HCT116 (cell line): ENCODE results near the gene SUSD2. TPM values are rescaled to one million over a fixed set of nuclear protein-coding genes. Genes with fewer than 3 reads are reported as not detected.

Experiments used
- ATAC-seq: fragments of 200-7000 bp; cut with Tn5 transposase; 2 replicates; pipeline ENCODE4 v1.9.1; 2020; ENCODE audit warnings: mild to moderate bottlenecking, moderate library complexity
- BruUV-seq: library from RNA; stranded (reverse); fragments of 400-500 nt; replicated peaks from 2 replicates; lab custom pipeline; 2021; lab: Mats Ljungman, UMichigan
- CTCF ChIA-PET: fragments of 300-600 bp; sonication (Branson Sonifier 250); formaldehyde crosslinking; loops from one replicate; lab custom pipeline; 2021; ENCODE audit warnings: antibody characterized with exemption; lab: Charles Lee
- POLR2A ChIA-PET: fragments of 300-600, 350-600 bp; sonication (Branson Sonifier 250); formaldehyde crosslinking; loops from one replicate; lab custom pipeline; 2021; ENCODE audit warnings: antibody characterized with exemption; lab: Charles Lee
- RAD21 ChIA-PET, 2 experiments: fragments of 300-600 bp; sonication (Branson Sonifier 250); formaldehyde crosslinking; loops; one replicate each; lab custom pipeline; 2023; ENCODE audit warnings: low total read pairs in 2 of 2; ENCODE audit not compliant: uncharacterized antibody in 2 of 2, unreplicated experiment in 2 of 2, low non-redundant PET in 1 of 2; lab: Charles Lee
- DNase-seq: peaks from one replicate; pipeline ENCODE4 v3.0.0-alpha.2; 2010; ENCODE audit warnings: low read depth, low spot score
- H2AFZ ChIP-seq: fragments of 200-600 bp; shearing (Covaris generic), sonication (generic); 2 replicates; pipeline ENCODE4 v1.6.1; 2017; ENCODE audit warnings: low read depth, mixed run types, mixed read lengths, antibody characterized with exemption, low read length; ENCODE audit not compliant: poor library complexity, severe bottlenecking
- H3K27ac ChIP-seq: 2 replicates; pipeline ENCODE4 v1.5.1; 2012; ENCODE audit warnings: low read depth, low read length
- H3K27me3 ChIP-seq: fragments of 200-600 bp; sonication (generic); 2 replicates; pipeline ENCODE4 v1.6.1; 2016; ENCODE audit warnings: mixed run types, low read length, mixed read lengths; ENCODE audit not compliant: insufficient read depth
- H3K36me3 ChIP-seq, 2 experiments: fragments of 200-500 bp in 1 of 2; fragments of 200-600 bp in 1 of 2; sonication (Bioruptor generic) in 1 of 2; sonication (generic) in 1 of 2; 2 replicates each; pipeline versions ENCODE4 v1.5.1 to v1.6.1; 2014 to 2016; ENCODE audit warnings: low read length in 2 of 2, inconsistent platforms in 1 of 2, mixed read lengths in 1 of 2, mixed run types in 1 of 2; ENCODE audit not compliant: insufficient read depth in 2 of 2, control insufficient read depth in 1 of 2
- H3K4me1 ChIP-seq, 2 experiments: fragments of 200-600 bp in 1 of 2; sonication (generic) in 1 of 2; 2 replicates each; pipeline versions ENCODE4 v1.5.1 to v1.6.1; 2012 to 2017; ENCODE audit warnings: low read length in 2 of 2, inconsistent platforms in 1 of 2, mild to moderate bottlenecking in 1 of 2, mixed read lengths in 1 of 2, mixed run types in 1 of 2, moderate library complexity in 1 of 2; ENCODE audit not compliant: insufficient read depth in 2 of 2, control insufficient read depth in 1 of 2
- H3K4me2 ChIP-seq: fragments of 200-600 bp; sonication (generic); 2 replicates; pipeline ENCODE4 v1.6.1; 2017; ENCODE audit warnings: mixed run types, low read length, mixed read lengths
- H3K4me3 ChIP-seq, 2 experiments: fragments of 200-600 bp in 1 of 2; sonication (generic) in 1 of 2; replicated peaks in 1 of 2; 2 replicates each; pipeline ENCODE4 v1.5.1; 2011 to 2016; ENCODE audit warnings: low read length in 2 of 2, control low read depth in 1 of 2, low read depth in 1 of 2, mild to moderate bottlenecking in 1 of 2, mixed read lengths in 1 of 2, mixed run types in 1 of 2
- H3K79me2 ChIP-seq: fragments of 200-600 bp; sonication (generic); 2 replicates; pipeline ENCODE4 v1.6.1; 2017; ENCODE audit warnings: mild to moderate bottlenecking, mixed run types, low read length, moderate library complexity, mixed read lengths; ENCODE audit not compliant: insufficient read depth
- H3K9ac ChIP-seq: fragments of 200-600 bp; sonication (generic); 2 replicates; pipeline ENCODE4 v1.6.1; 2016; ENCODE audit warnings: low read length, mixed read lengths
- H3K9me2 ChIP-seq: fragments of 200-600 bp; sonication (generic), shearing (Covaris generic); 2 replicates; pipeline ENCODE4 v1.6.1; 2017; ENCODE audit warnings: mixed run types, mild to moderate bottlenecking, moderate library complexity; ENCODE audit not compliant: insufficient read depth
- H3K9me3 ChIP-seq, 2 experiments: fragments of 200-500 bp in 1 of 2; fragments of 200-600 bp in 1 of 2; sonication (Bioruptor generic) in 1 of 2; sonication (generic) in 1 of 2; 2 replicates each; pipeline ENCODE4 v1.6.1; 2014 to 2017; ENCODE audit warnings: low read length in 2 of 2, mixed read lengths in 2 of 2, inconsistent platforms in 1 of 2, low read depth in 1 of 2, mild to moderate bottlenecking in 1 of 2, mixed run types in 1 of 2, moderate library complexity in 1 of 2; ENCODE audit not compliant: control insufficient read depth in 1 of 2, insufficient read depth in 1 of 2
- H4K20me1 ChIP-seq: fragments of 200-600 bp; sonication (generic), shearing (Covaris generic); 2 replicates; pipeline ENCODE4 v1.6.1; 2017; ENCODE audit warnings: mixed run types, mild to moderate bottlenecking, moderate library complexity; ENCODE audit not compliant: insufficient read depth
- ATF3 ChIP-seq: IDR thresholded peaks from 2 replicates; pipeline ENCODE4 v1.6.1; 2012
- CEBPB ChIP-seq: IDR thresholded peaks from 2 replicates; pipeline ENCODE4 v1.6.1; 2012; ENCODE audit warnings: low read depth
- EGR1 ChIP-seq: IDR thresholded peaks from 2 replicates; pipeline ENCODE4 v1.6.1; 2012; ENCODE audit warnings: low read depth
- EZH2phosphoT487 ChIP-seq: fragments of 200-600 bp; IDR thresholded peaks from 2 replicates; pipeline ENCODE4 v1.6.1; 2018; ENCODE audit warnings: antibody characterized with exemption, borderline replicate concordance
- POLR2A ChIP-seq: IDR thresholded peaks from 2 replicates; pipeline ENCODE4 v1.7.0; 2011; ENCODE audit warnings: borderline replicate concordance; ENCODE audit not compliant: insufficient read depth, insufficient read length; ENCODE audit errors: extremely low read depth
- REST ChIP-seq: IDR thresholded peaks from 2 replicates; pipeline ENCODE4 v1.6.1; 2012; ENCODE audit warnings: low read depth
- SIN3A ChIP-seq: IDR thresholded peaks from 2 replicates; pipeline ENCODE4 v1.6.1; 2012; ENCODE audit warnings: low read depth
- ZBTB33 ChIP-seq: IDR thresholded peaks from 2 replicates; pipeline ENCODE4 v1.6.1; 2011; ENCODE audit warnings: mild to moderate bottlenecking, low read length, moderate library complexity; ENCODE audit not compliant: insufficient replicate concordance; ENCODE audit errors: extremely low read depth
- ZNF274 ChIP-seq: fragments of 200-500 bp; sonication (Bioruptor generic); IDR thresholded peaks from 2 replicates; pipeline ENCODE4 v1.6.1; 2014; ENCODE audit warnings: mild to moderate bottlenecking, low read depth, low read length, inconsistent platforms
- intact Hi-C: fragments of 100-400 bp; cut with micrococcal nuclease; formaldehyde crosslinking; loops from 2 replicates; pipeline ENCODE4 v1.10.0; 2022
- total RNA-seq: library from RNA; stranded (reverse); gene quantifications from one replicate; pipeline ENCODE4 v1.2.1, GENCODE V29; 2021; ENCODE audit not compliant: unreplicated experiment

Gene SUSD2
- total RNA-seq, 1 experiment from 2014 or later, result 6.6 TPM

DNA sequence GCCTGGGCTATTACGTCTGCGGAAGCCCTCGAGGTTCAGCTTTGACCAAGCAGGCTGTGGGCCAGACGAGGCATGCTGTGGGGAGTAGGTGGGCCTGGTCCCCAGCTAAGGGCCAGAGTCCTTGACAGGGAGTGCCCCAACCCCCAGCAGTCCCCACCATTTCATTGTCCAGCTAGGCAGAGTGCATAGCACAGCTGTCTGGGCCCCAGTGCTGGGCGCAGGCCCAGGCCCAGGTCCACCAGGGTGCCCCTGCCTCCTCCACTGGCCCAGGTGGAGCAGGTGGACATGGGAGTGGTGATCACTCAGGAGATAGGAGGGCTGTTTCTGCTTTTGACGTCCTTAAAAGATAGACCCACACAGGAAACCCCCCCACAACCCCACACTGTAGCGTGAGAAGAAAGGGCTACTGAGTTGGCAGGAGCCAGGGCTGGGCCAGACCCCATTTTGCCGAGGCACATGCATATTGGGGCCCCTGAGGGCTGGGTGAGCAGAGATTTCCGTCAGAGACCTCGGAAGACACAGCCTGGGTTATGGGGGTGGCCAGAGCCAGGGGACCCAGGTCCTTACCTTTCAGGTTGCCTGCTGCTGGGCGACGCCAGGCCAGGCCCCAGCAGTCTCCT, 11.7 kb upstream of the SUSD2 start:
- no peak overlapping the region for H2AFZ ChIP-seq
- no TSS peak for BruUV-seq
- no peaks in the 10 kb centered on the region for H3K9me3 ChIP-seq
- ATAC-seq (no peak), DNase-seq (no peak)
- H3K27me3 ChIP-seq, result no peaks in the 10 kb centered on the region
- peaks cover 0 to 13% of the 10 kb centered on the region in 2 experiments; a peak in 3 of 4 replicates for H3K36me3 ChIP-seq
- RAD21 ChIA-PET, result no interaction called here
- H3K9ac ChIP-seq, result no peak overlapping the region
- no peaks in the 10 kb centered on the region for H3K9me2 ChIP-seq
- no peaks in the 10 kb centered on the region for H4K20me1 ChIP-seq
- intact Hi-C loops, result no loop called here
- CTCF ChIA-PET, result no interaction called here
- H3K79me2 ChIP-seq, result no peaks in the 10 kb centered on the region
- H3K4me3 ChIP-seq, result no peak overlapping the region
- no peak overlapping the region for H3K4me2 ChIP-seq
- H3K4me1 ChIP-seq, result peaks cover 0 to 4% of the 10 kb centered on the region in 2 experiments; a peak in 1 of 4 replicates
- POLR2A ChIA-PET, result no interaction called here
- H3K27ac ChIP-seq, result no peak overlapping the region
- TF ChIP-seq REST (no peak), EZH2phosphoT487 (no peak), CEBPB (no peak), SIN3A (no peak), ZNF274 (no peak), ZBTB33 (no peak), ATF3 (no peak), POLR2A (no peak), EGR1 (no peak)
